GM21360 (cell line): ENCODE results near the gene ATP5F1E.

ENCODE experiments used
- ATAC-seq: cut with Tn5 transposase; IDR thresholded peaks from one replicate; pipeline ENCODE4 v1.9.1; 2021; ENCODE audit warnings: mild to moderate bottlenecking, moderate library complexity; ENCODE audit not compliant: unreplicated experiment

The ATP5F1E gene

GRCh38 chr20:59032023-59032712 is at the start of gene ATP5F1E:
Gene ATP5F1E, minus strand, starts transcription at chr20:59032335. Its CDS starts 84 bp downstream, at chr20:59032251.
- peak; percentile 95 for ATAC-seq

- no peak for ATAC-seq
These were observed 48.9 kb upstream of the ATP5F1E start for GRCh38 chr20:59081036-59081435.

- no peak for ATAC-seq
These were observed 46.1 kb upstream of the ATP5F1E start for GRCh38 chr20:59078231-59078630.

GRCh38 chr20:59077705-59078104 is 45.6 kb upstream of the ATP5F1E start:
- ATAC-seq = no peak

GRCh38 chr20:59075934-59076508 is 43.9 kb upstream of the ATP5F1E start:
- no peak for ATAC-seq

GRCh38 chr20:59074456-59074855 is 42.3 kb upstream of the ATP5F1E start:
- no peak for ATAC-seq

- no peak for ATAC-seq
These were observed 41.4 kb upstream of the ATP5F1E start for GRCh38 chr20:59073582-59073981.

GRCh38 chr20:59071216-59071615 is 39.1 kb upstream of the ATP5F1E start:
- no peak for ATAC-seq

- no peak for ATAC-seq
These were observed 36.9 kb upstream of the ATP5F1E start for GRCh38 chr20:59069026-59069425.

- ATAC-seq = no peak
These were observed 36.4 kb upstream of the ATP5F1E start for GRCh38 chr20:59068534-59068933.

- no peak for ATAC-seq
These were observed 32.1 kb upstream of the ATP5F1E start for GRCh38 chr20:59064214-59064722.

GRCh38 chr20:59063358-59064213 is 31.5 kb upstream of the ATP5F1E start:
- ATAC-seq = no peak

- ATAC-seq = no peak
These were observed 29.9 kb upstream of the ATP5F1E start for GRCh38 chr20:59062081-59062480.

- ATAC-seq = no peak
These were observed 23.2 kb upstream of the ATP5F1E start for GRCh38 chr20:59055302-59055701.

- ATAC-seq = no peak
These were observed 19.6 kb upstream of the ATP5F1E start for GRCh38 chr20:59051666-59052185.

- no peak for ATAC-seq
These were observed 18.3 kb upstream of the ATP5F1E start for GRCh38 chr20:59050437-59050836.

- no peak for ATAC-seq
These were observed 16.5 kb upstream of the ATP5F1E start for GRCh38 chr20:59048681-59049030.

GRCh38 chr20:59047938-59048680 is 16.0 kb upstream of the ATP5F1E start:
- no peak for ATAC-seq

- ATAC-seq = no peak
These were observed 14.7 kb upstream of the ATP5F1E start for GRCh38 chr20:59046862-59047261.

- ATAC-seq = no peak
These were observed 12.7 kb upstream of the ATP5F1E start for GRCh38 chr20:59044796-59045195.

GRCh38 chr20:59044295-59044694 is 12.2 kb upstream of the ATP5F1E start:
- no peak for ATAC-seq
